Measurements from ENCODE around the gene ITGA5.

ITGA5 gene

GRCh38 chr12:54386403-54387113, 32.5 kb downstream of the ITGA5 start:
- no peak for DNase-seq

GRCh38 chr12:54385251-54385914, 33.7 kb downstream of the ITGA5 start:
- DNase-seq = no peak

GRCh38 chr12:54384591-54385041, 34.5 kb downstream of the ITGA5 start, which contains the start of gene ZNF385A:
Gene ZNF385A (minus strand): TSS chr12:54384733. CDS start chr12:54384514, 219 bp downstream.
- DNase-seq = no peak

- DNase-seq = no peak
These were observed 35.9 kb downstream of the ITGA5 start for GRCh38 chr12:54383041-54383609.

DNA sequence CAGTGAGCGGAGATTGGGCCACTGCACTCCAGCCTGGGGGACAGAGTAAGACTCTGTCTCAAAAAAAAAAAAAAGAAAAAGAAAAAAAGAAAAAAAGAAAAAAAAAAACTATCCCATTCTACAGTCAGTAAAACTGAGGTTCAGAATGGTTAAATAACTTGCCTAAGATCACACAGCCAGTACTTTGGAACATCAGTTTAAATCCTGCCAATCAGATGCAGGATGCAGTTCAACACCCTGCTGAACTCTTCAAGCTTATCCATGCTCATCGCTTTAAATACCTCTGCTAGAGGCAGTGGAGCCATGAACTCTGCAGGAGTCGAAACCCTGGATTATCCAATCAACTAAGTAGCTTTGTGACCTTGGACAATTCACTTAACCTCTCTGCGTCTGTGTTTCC, 37.9 kb downstream of the ITGA5 start:
- no peak for DNase-seq

- peak; percentile 88 to 93 for DNase-seq
These were observed 39.5 kb downstream of the ITGA5 start for GRCh38 chr12:54379398-54380201.

DNA sequence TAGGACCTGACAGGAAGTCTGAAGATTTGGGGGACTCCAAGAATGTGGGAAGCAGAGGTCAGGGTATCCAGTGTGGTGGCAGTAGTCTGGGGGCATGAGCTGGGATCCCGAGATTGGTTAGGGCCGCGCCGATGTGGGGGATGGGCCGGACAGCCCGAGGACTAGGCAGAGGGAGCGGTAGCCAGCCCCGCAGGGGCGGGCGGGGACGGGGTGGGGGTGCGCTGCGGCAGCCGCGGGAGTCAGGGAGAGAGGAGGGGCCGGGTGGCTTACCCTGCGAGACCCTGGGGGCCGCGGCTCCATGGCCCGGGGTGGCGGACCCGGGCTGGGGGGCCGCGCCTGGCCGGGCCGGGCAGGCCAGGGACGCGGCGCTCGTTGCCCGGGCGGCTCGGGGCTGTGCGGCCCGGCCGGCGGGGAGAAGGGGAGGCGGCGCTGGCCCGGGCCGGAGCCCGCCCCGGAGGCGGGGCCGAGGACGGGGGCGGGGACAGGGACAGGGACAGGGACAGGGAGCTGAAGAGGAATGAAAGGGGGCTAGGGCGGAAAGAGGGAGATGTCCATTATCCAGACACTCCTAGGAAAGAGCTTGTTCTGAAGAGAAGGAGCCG, 40.2 kb downstream of the ITGA5 start:
- DNase-seq = peak; percentile 35 to 44

DNA sequence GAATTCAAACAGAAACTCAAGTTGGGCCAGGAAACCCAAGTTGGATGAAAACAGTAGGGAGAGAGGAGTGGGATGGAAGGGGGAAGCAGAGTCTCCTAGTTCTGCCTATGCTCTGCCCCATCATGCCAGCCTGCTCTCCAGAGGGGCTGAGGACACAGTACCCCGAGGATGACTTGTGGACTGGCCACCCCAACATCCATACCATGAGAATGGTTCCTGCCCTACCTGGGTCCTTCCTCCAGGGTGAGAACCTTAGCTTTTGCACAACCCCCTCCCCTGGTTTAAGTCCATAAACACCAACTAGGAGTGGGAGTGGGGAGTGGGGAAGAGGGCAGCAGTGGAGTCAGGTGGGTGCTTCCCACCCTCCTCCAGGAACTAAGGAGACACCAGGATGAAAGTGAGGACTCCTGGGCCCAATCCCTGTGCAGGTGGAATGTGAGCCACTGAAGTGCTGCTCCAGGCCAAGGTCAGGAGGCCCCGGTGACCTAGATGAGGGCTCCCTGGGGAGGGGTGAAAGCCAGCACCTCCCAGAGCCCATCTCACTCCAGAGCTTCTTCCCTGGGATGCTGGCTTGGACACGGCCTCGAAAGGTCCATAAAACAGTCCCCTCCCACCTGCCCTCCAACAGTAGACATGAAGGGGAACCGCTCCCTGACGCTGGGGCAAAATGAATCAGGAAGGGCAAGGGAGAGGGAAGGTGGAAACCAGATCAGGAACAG, 41.1 kb downstream of the ITGA5 start:
- no peak for DNase-seq

DNA sequence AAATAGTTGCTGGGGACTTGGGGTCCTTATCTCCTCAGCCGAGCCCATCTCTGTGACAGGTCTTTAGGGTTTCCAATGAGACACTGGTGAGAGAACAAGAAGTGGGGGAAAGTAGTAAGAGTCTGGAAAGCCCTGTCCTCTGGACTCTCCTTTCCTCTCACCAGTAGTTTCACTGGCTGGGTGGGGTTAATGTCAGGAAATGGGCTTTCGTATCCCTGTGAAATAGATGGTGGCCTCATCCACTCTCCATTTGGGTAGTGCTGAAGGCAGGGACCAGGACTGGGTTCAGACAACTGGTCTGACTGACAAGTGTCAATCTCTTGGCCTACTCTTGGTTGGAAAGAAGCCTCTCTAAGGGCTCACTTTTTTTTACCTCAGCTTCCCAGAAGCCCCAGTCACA, 42.1 kb downstream of the ITGA5 start:
- no peak for DNase-seq

GRCh38 chr12:54376596-54376995, 42.5 kb downstream of the ITGA5 start:
- no peak for DNase-seq

GRCh38 chr12:54375259-54375579, 43.8 kb downstream of the ITGA5 start:
- no peak for DNase-seq

- peak; percentile 87 to 91 for DNase-seq
These were observed 44.4 kb downstream of the ITGA5 start for GRCh38 chr12:54374562-54375258.

DNA sequence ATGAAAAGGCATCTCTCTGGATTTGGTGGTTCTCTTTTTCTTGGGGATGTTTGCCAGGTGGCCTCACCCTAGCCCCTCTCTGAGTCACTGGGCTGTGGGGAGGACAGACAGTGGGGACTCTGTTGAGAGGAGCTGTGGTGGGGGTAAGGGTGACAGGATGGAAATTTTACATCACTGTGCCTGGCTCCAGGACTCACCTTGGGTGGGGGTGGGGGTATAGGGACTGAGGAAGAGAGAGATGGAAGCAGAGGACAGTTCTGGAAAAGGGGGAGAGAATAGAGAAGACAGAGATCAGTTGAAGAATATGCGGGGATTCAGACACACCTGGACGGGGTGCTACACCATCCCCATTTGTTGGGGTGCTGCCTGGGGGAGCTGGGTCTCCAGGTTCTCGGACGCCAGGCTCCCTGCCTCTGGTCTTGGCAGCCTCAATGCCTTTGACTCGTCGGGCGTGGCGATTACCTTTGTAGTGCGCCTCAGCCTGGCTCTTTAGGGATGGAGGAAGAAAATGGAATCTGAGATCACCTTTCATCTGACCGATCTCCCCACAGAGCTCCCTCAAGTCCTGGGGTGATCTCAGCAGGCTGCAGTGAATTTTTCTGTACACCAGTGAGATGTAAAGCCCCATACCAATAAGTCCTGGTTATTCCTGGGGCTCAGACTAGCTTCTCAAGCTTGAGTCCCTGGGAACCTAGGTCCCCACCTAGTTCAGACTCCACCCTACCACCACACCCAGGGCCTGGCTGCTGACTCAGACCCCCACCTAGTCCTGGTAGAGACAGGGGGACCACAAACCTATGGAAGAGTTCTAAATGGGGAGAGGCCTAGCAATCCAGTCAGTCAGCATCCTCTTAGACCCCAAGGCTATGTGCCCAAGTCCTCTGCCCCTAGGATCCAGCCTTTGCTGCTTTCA, 45.2 kb downstream of the ITGA5 start:
- no peak for DNase-seq

DNA sequence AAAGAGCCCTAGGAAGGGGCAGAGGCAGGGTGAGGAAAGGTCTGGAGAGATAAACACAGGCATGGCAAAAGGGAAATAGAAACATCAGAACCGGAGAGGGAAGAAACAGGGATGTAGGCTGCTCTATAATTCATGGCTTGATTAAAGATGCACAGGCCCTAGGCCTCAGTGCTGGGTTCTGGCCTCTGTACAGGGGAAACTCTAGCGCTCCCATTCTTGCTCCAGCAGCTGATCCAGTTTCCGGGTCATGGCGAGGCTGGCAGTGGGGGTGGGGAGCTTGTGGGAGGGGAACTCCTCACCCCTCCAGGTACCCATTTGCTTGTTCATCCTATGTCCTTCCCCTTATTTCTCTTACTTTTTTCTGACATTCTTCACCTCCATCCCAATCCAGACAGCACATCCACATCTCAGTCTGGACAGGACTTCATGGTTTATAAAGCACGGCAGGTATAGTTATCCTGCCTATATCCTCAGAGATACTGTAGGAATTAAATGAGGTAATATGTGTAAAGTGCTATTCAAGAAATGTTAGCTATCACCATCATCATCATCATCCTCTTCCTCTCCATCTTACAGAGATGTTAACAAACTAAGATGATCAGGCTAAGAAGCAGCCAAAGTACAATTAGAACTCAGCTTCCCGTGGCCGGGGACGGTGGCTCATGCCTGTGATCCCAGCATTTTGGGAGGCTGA, 46.8 kb downstream of the ITGA5 start:
- DNase-seq = peak in 1 of 2 experiments; percentile 56

GRCh38 chr12:54371328-54372112, 47.5 kb downstream of the ITGA5 start:
- peak; percentile 87 to 94 for DNase-seq

GRCh38 chr12:54370171-54370730, 48.8 kb downstream of the ITGA5 start:
- peak in 1 of 2 experiments; percentile 31 for DNase-seq

DNA sequence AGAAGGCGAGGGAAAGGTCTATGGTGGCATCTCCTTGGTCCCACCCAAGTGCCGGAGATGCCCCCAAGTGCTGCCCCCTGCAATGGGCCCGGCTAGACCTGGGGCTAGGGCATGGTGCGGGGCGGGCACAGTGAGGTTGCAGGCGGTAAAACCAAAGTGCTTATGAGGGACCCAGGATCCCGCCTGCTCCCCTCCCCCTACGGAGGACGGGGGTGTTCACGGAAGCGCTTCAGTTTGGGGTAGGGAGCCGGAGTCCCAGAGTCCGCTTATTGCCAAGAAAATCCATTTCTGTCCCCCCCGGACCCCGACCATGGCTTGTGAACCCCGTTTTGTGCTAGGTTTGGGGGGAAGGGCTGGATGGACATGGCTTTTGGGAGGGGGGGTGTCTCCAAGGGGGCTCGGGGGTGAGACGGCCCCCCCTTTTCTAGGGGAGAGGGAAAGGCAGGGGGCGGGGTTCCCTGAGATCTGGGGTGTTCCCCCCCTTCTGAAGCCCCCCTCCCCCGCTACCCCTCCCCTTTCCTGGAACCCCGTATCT, 49.4 kb downstream of the ITGA5 start:
- DNase-seq = no peak
